MCF 10A (cell line): ENCODE measurements around the gene ST3GAL5. TPM values are rescaled to one million over a fixed set of nuclear protein-coding genes. Genes with fewer than 3 reads are reported as not detected.

Experiments
- BruUV-seq: library from RNA; stranded (reverse); fragments of 400-500 nt; replicated peaks from 2 replicates; lab custom pipeline; 2021; lab: Mats Ljungman, UMichigan
- CTCF ChIA-PET: fragments of 300-600 bp; sonication (Branson Sonifier 250); formaldehyde crosslinking; extraction: SDS; loops from one replicate; lab custom pipeline; 2021; ENCODE audit warnings: antibody characterized with exemption, inconsistent platforms; lab: Yijun Ruan, JAX
- POLR2A ChIA-PET: fragments of 300-600, 350-650 bp; sonication (Branson Sonifier 250); formaldehyde crosslinking; extraction: SDS; loops from one replicate; lab custom pipeline; 2020; ENCODE audit warnings: antibody characterized with exemption, inconsistent platforms; lab: Yijun Ruan, JAX
- DNase-seq: peaks from one replicate; pipeline ENCODE4 v3.0.0-alpha.2; 2018; ENCODE audit not compliant: unreplicated experiment
- H3K27ac Mint-ChIP-seq: one replicate; pipeline ENCODE4 v1.8.0; 2022; ENCODE audit warnings: mild to moderate bottlenecking, low read depth, mixed read lengths; ENCODE audit not compliant: unreplicated experiment
- H3K27me3 Mint-ChIP-seq: one replicate; pipeline ENCODE4 v1.8.0; 2022; ENCODE audit warnings: mixed read lengths; ENCODE audit not compliant: insufficient read depth, unreplicated experiment
- H3K36me3 Mint-ChIP-seq: one replicate; pipeline ENCODE4 v1.8.0; 2022; ENCODE audit warnings: mild to moderate bottlenecking, moderate library complexity, mixed read lengths; ENCODE audit not compliant: insufficient read depth, unreplicated experiment
- H3K4me1 Mint-ChIP-seq: one replicate; pipeline ENCODE4 v1.8.0; 2022; ENCODE audit warnings: mixed read lengths; ENCODE audit not compliant: insufficient read depth, unreplicated experiment
- H3K4me3 Mint-ChIP-seq: one replicate; pipeline ENCODE4 v1.8.0; 2022; ENCODE audit warnings: mild to moderate bottlenecking, moderate library complexity, mixed read lengths; ENCODE audit not compliant: unreplicated experiment
- H3K9me3 Mint-ChIP-seq: one replicate; pipeline ENCODE4 v1.8.0; 2022; ENCODE audit warnings: mixed read lengths; ENCODE audit not compliant: unreplicated experiment
- intact Hi-C: fragments of 100-400 bp; cut with micrococcal nuclease; formaldehyde crosslinking; loops from 2 replicates; pipeline ENCODE4 v1.14.1; 2022
- total RNA-seq: library from RNA; stranded (reverse); gene quantifications from 2 replicates; pipeline ENCODE4 v1.2.3, GENCODE V29; 2022
- TF ChIP-seq, protein P1 (sequence below): fragments of 200-600 bp; IDR thresholded peaks from one replicate; pipeline ENCODE4 v1.8.0; 2022; ENCODE audit warnings: antibody characterized with exemption, mild to moderate bottlenecking; ENCODE audit not compliant: unreplicated experiment

Gene ST3GAL5
- total RNA-seq, 1 experiment from 2014 or later = 2.3 TPM

GRCh38 chr2:85920810-85921545 is 32.2 kb upstream of the ST3GAL5 start:
- peaks cover 34% of the 10 kb centered on the region for H3K4me1 Mint-ChIP-seq
- DNase-seq = peak; percentile 40
- no peaks in the 10 kb centered on the region for H3K27me3 Mint-ChIP-seq
- H3K4me3 Mint-ChIP-seq = no peak overlapping the region
- no TSS peak for BruUV-seq
- TF ChIP-seq, protein P1, sequence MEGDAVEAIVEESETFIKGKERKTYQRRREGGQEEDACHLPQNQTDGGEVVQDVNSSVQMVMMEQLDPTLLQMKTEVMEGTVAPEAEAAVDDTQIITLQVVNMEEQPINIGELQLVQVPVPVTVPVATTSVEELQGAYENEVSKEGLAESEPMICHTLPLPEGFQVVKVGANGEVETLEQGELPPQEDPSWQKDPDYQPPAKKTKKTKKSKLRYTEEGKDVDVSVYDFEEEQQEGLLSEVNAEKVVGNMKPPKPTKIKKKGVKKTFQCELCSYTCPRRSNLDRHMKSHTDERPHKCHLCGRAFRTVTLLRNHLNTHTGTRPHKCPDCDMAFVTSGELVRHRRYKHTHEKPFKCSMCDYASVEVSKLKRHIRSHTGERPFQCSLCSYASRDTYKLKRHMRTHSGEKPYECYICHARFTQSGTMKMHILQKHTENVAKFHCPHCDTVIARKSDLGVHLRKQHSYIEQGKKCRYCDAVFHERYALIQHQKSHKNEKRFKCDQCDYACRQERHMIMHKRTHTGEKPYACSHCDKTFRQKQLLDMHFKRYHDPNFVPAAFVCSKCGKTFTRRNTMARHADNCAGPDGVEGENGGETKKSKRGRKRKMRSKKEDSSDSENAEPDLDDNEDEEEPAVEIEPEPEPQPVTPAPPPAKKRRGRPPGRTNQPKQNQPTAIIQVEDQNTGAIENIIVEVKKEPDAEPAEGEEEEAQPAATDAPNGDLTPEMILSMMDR = no peak
- intact Hi-C loops = no loop called here
- POLR2A ChIA-PET = interaction anchor here (1.4 to 1.9 kb wide), 5 partner anchors 9 to 57 kb away, joined by 3 to 16 read pairs (median 5); no protein-coding TSS in a partner anchor
- CTCF ChIA-PET = interaction anchor here (1.0 to 1.9 kb wide), 6 partner anchors 9 to 94 kb away, joined by 3 to 11 read pairs (median 4); no protein-coding TSS in a partner anchor
- no peaks in the 10 kb centered on the region for H3K9me3 Mint-ChIP-seq
- H3K36me3 Mint-ChIP-seq = peaks cover 6% of the 10 kb centered on the region
- peak overlapping the region; percentile 74 for H3K27ac Mint-ChIP-seq

DNA sequence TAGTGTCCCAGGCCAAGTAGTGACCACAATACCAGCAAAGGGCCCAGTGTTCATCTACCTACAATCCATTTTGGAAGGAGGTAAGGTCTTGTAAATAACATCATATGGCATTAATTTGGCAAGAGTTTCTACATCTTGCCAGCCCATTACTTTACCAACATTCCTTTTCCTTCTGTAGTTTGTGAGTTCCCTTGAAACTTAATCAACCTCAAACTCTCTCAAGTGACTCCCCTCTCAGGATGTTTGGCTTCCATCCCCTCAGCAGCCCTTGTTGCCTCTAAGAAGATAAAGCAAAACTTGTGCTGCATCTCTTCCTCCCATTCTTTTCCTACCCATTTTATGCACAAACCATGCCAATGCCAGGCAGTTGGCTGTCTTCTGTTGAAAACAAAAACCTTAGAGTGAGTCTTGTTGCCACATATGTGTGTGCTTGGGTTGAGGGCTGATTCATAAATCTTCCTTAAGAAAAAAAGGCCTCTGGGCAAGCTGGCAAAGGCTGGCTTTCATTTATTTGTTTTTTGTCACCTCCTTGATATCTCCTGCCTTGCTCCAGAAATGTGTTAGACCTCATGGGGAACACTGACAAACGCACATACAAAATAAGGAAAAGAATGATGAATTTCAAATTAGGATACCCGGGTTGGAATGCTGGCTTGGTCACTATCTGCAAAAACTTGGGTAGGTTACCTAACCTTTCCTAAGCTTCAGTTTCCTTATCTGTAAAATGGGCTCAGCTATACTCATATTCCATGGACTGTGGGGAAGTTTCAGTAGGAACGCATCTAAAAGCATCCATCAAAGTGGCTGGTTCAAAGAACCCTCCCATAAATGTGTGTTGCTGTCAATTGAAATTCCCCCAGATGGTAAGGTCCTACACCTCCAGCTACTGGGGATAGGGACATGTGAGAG is 29.4 kb upstream of the ST3GAL5 start:
- Mint-ChIP-seq H3K27me3 (no peaks in the 10 kb centered on the region), H3K27ac (peak overlapping the region; percentile 80), H3K4me1 (peaks cover 33% of the 10 kb centered on the region), H3K9me3 (no peaks in the 10 kb centered on the region), H3K36me3 (peaks cover 6% of the 10 kb centered on the region), H3K4me3 (no peak overlapping the region)
- TF ChIP-seq, protein P1 = no peak
- ChIA-PET CTCF (interaction anchor here (0.6 to 1.3 kb wide), 2 partner anchors 29 to 63 kb away, joined by 3 to 6 read pairs; partner anchors contain the start of gene ST3GAL5), POLR2A (interaction anchor here (1.3 kb wide), 1 partner anchor 12 kb away, joined by 6 read pairs; no protein-coding TSS in a partner anchor)
- BruUV-seq = no TSS peak
- intact Hi-C loops = no loop called here
- DNase-seq = peak; percentile 71

GRCh38 chr2:85915606-85916303 is 27.0 kb upstream of the ST3GAL5 start:
- CTCF ChIA-PET = interaction anchor here (0.6 kb wide), 1 partner anchor 239 kb away, joined by 3 read pairs; no protein-coding TSS in a partner anchor
- no peak for DNase-seq
- BruUV-seq = no TSS peak
- H3K27ac Mint-ChIP-seq = no peak overlapping the region
- no peaks in the 10 kb centered on the region for H3K9me3 Mint-ChIP-seq
- intact Hi-C loops = no loop called here
- TF ChIP-seq, protein P1 = no peak
- peaks cover 6% of the 10 kb centered on the region for H3K36me3 Mint-ChIP-seq
- POLR2A ChIA-PET = no interaction called here
- no peak overlapping the region for H3K4me3 Mint-ChIP-seq
- no peaks in the 10 kb centered on the region for H3K27me3 Mint-ChIP-seq
- H3K4me1 Mint-ChIP-seq = peaks cover 32% of the 10 kb centered on the region
